Breast epithelium (tissue), 3 donors: ENCODE results near the gene ELMO2.

Experiments used
- CTCF ChIP-seq, 3 donors: fragments of 450-650 bp; IDR thresholded peaks; one replicate each; pipeline ENCODE4 v1.5.1; 2016 to 2017; ENCODE audit warnings: antibody characterized with exemption in 3 of 3, mild to moderate bottlenecking in 3 of 3, moderate library complexity in 3 of 3
- POLR2A ChIP-seq: fragments of 450-650 bp; IDR thresholded peaks from one replicate; pipeline ENCODE4 v1.6.1; 2016; ENCODE audit warnings: antibody characterized with exemption, mild to moderate bottlenecking, moderate library complexity
- POLR2AphosphoS5 ChIP-seq, 3 donors: sonication (generic); formaldehyde crosslinking; IDR thresholded peaks; one replicate each; pipeline ENCODE4 v1.6.1; 2017; ENCODE audit warnings: antibody characterized with exemption in 3 of 3

DNA sequence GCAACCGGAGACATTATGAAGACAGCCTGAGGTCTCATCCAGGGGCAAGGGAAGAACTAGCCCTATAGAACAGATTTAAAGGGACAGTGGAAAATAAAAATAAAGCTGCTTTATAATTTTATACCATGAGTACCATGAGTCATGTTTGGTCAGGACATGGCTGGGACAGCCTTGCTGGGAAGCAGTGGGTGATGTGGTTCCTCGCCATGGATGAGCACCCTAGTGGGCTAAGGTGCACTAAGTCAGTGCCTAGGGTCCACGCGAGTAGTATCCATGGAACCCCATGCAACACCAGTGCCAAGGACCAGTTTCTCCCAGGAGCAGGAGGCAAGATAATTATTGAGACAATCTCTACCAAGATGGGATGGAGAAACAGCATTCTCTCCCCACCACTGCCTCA, 33.4 kb upstream of the ELMO2 start:
- TF ChIP-seq POLR2A: no peak
- TF ChIP-seq CTCF (IDR thresholded peaks at IDR 0.05): no peak
- TF ChIP-seq POLR2AphosphoS5 (IDR thresholded peaks at IDR 0.05): no peak
